B cell (primary cell): ENCODE data around the gene FILIP1. TPM values are rescaled to one million over a fixed set of nuclear protein-coding genes. Genes with fewer than 3 reads are reported as not detected.

ENCODE experiments used
- ATAC-seq: fragments of 200-7000 bp; cut with Tn5 transposase; one replicate; pipeline ENCODE4 v1.10.0; 2021; ENCODE audit warnings: low read depth, mild to moderate bottlenecking, moderate number of reproducible peaks, moderate library complexity
- CTCF ChIA-PET: fragments of 350-600 bp; sonication (Branson Sonifier 250); formaldehyde crosslinking; loops from one replicate; lab custom pipeline; 2021; ENCODE audit warnings: antibody characterized with exemption, inconsistent platforms; lab: Charles Lee
- POLR2A ChIA-PET: fragments of 350-600 bp; sonication (Branson Sonifier 250); formaldehyde crosslinking; loops from one replicate; lab custom pipeline; 2021; ENCODE audit warnings: antibody characterized with exemption; lab: Charles Lee
- DNase-seq: peaks from one replicate; pipeline ENCODE4 v3.0.0; 2013
- H2AFZ ChIP-seq: 2 replicates; pipeline ENCODE4 v1.6.1; 2012; ENCODE audit warnings: mild to moderate bottlenecking, low read depth, low read length; ENCODE audit not compliant: insufficient read depth, poor library complexity, severe bottlenecking
- H3K27ac ChIP-seq, 2 donors: 1 replicate in 1 of 2; 2 replicates in 1 of 2; pipeline ENCODE4 v1.5.1; 2012 to 2013; ENCODE audit warnings: low read length in 2 of 2, mild to moderate bottlenecking in 2 of 2, moderate library complexity in 1 of 2
- H3K27me3 ChIP-seq, 4 experiments: fragments of 200-600 bp in 1 of 4; sonication (generic) in 1 of 4; replicated peaks in 1 of 4; 1 replicate in 2 of 4; 2 replicates in 2 of 4; pipeline versions ENCODE4 v1.6.1 to v1.7.0; 2013 to 2016; ENCODE audit warnings: low read length in 3 of 4, mild to moderate bottlenecking in 2 of 4, mixed read lengths in 1 of 4, moderate library complexity in 1 of 4; ENCODE audit not compliant: insufficient read depth in 4 of 4, control insufficient read depth in 3 of 4; ENCODE audit errors: control extremely low read depth in 1 of 4
- H3K36me3 ChIP-seq, 2 experiments: replicated peaks in 1 of 2; 1 replicate in 1 of 2; 2 replicates in 1 of 2; pipeline versions ENCODE4 v1.6.1 to v1.7.1; 2013; ENCODE audit warnings: low read length in 1 of 2; ENCODE audit not compliant: insufficient read depth in 2 of 2, control insufficient read depth in 1 of 2; ENCODE audit errors: control extremely low read depth in 1 of 2, extremely low read depth in 1 of 2
- H3K4me1 ChIP-seq, 2 donors: fragments of 200-600 bp in 1 of 2; sonication (generic) in 1 of 2; 1 replicate in 1 of 2; 2 replicates in 1 of 2; pipeline versions ENCODE4 v1.5.1 to v1.6.1; 2013 to 2017; ENCODE audit warnings: low read length in 2 of 2; ENCODE audit not compliant: control insufficient read depth in 2 of 2, insufficient read depth in 2 of 2
- H3K4me2 ChIP-seq: replicated peaks from 2 replicates; pipeline ENCODE3; 2012; ENCODE audit warnings: mild to moderate bottlenecking, low read depth, low read length; ENCODE audit not compliant: poor library complexity, severe bottlenecking
- H3K4me3 ChIP-seq, 5 experiments: fragments of 200-600 bp in 1 of 5; sonication (generic) in 1 of 5; 1 replicate in 3 of 5; 2 replicates in 2 of 5; pipeline versions ENCODE4 v1.5.1 to v1.7.0; 2011 to 2016; ENCODE audit warnings: low read length in 4 of 5, mild to moderate bottlenecking in 4 of 5, low read depth in 2 of 5, control low read depth in 1 of 5, moderate library complexity in 1 of 5; ENCODE audit not compliant: insufficient read depth in 1 of 5; ENCODE audit errors: control extremely low read depth in 1 of 5, extremely low read depth in 1 of 5
- H3K79me2 ChIP-seq: fragments of 200-600 bp; sonication (generic); one replicate; pipeline ENCODE4 v1.6.0; 2016; ENCODE audit warnings: low read length; ENCODE audit not compliant: control insufficient read depth, insufficient read depth
- H3K9ac ChIP-seq: fragments of 200-600 bp; sonication (generic); 2 replicates; pipeline ENCODE4 v1.6.1; 2017; ENCODE audit warnings: mild to moderate bottlenecking, low read length, moderate library complexity
- H3K9me3 ChIP-seq, 3 donors: one replicate each; pipeline versions ENCODE4 v1.6.1 to v1.7.1; 2013; ENCODE audit warnings: low read length in 2 of 3; ENCODE audit not compliant: control insufficient read depth in 2 of 3, insufficient read depth in 1 of 3; ENCODE audit errors: control extremely low read depth in 1 of 3
- H4K20me1 ChIP-seq: 2 replicates; pipeline ENCODE4 v1.6.0; 2012; ENCODE audit warnings: mild to moderate bottlenecking, low read length; ENCODE audit not compliant: insufficient read depth, control insufficient read depth, poor library complexity, severe bottlenecking
- H3K27ac Mint-ChIP-seq: one replicate; pipeline ENCODE4 v1.8.0; 2021; ENCODE audit warnings: mixed read lengths
- H3K27me3 Mint-ChIP-seq: one replicate; pipeline ENCODE4 v1.8.0; 2021; ENCODE audit warnings: mixed read lengths
- H3K4me1 Mint-ChIP-seq: one replicate; pipeline ENCODE4 v1.8.0; 2021; ENCODE audit warnings: mixed read lengths
- H3K4me3 Mint-ChIP-seq: one replicate; pipeline ENCODE4 v1.8.0; 2021; ENCODE audit warnings: mixed read lengths
- H3K9me3 Mint-ChIP-seq: one replicate; pipeline ENCODE4 v1.8.0; 2022; ENCODE audit warnings: mixed read lengths; ENCODE audit not compliant: insufficient read depth
- EZH2 ChIP-seq: IDR thresholded peaks from 2 replicates; pipeline ENCODE4 v1.6.1; 2012; ENCODE audit warnings: borderline replicate concordance, low read depth, mild to moderate bottlenecking, moderate library complexity, low read length; ENCODE audit not compliant: insufficient read depth, poor library complexity, severe bottlenecking
- WGBS: methylation state at CpG from one replicate; pipeline ENCODE4 v1.1.5; 2013; ENCODE audit warnings: missing lambda C conversion rate; ENCODE audit not compliant: insufficient coverage; 5-methylcytosine and 5-hydroxymethylcytosine counted together
- intact Hi-C: fragments of 100-400 bp; cut with micrococcal nuclease; formaldehyde crosslinking; loops from one replicate; pipeline ENCODE4 v1.10.0; 2022
- polyA plus RNA-seq: library from polyadenylated mRNA; depleted of rRNA; stranded (reverse); fragments of >200 nt; gene quantifications from 2 replicates; pipeline ENCODE4 v1.2.3, GENCODE V29; 2012
- total RNA-seq, 2 donors: library from RNA; stranded (reverse); fragments of 120-200 nt in 1 of 2; gene quantifications; 1 replicate in 1 of 2; 2 replicates in 1 of 2; pipeline versions ENCODE4 v1.2.3 to v1.2.4, GENCODE V29; 2013 to 2022
- TF ChIP-seq, protein P1 (sequence below): fragments of 200-600 bp; IDR thresholded peaks from one replicate; pipeline ENCODE4 v1.8.0; 2022; ENCODE audit warnings: antibody characterized with exemption, mild to moderate bottlenecking

The FILIP1 gene
- total and polyA plus RNA-seq, 2 donors (not counting 1 experiment from before 2014, with no cell fraction given), result not detected

DNA sequence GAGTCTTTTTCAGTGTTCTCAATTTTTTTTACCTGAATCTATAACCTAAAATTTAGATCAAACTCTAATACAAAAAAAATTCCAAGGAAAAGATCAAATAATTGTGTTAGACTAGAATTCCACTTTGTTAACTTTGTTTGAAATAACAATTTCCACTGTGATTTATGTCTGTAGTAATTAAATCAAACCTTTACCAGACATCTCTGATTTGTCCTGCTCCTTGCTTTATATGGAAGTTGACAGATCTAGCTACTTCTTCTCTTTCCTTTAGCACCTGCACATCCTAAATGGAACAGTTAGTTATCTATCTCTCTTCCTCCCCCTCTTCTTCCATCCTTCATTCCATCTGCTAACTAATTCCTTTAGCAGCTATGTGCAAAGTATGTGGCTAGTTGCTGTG, 109.5 kb downstream of the FILIP1 start:
- Histone ChIP-seq H3K4me3 (no peak overlapping the region), H3K79me2 (no peaks in the 10 kb centered on the region), H4K20me1 (no peaks in the 10 kb centered on the region), H3K9me3 (no peaks in the 10 kb centered on the region), H3K4me2 (no peak overlapping the region), H2AFZ (no peak overlapping the region), H3K36me3 (no peaks in the 10 kb centered on the region), H3K27me3 (no peaks in the 10 kb centered on the region), H3K4me1 (no peaks in the 10 kb centered on the region), H3K9ac (no peak overlapping the region), H3K27ac (no peak overlapping the region)
- TF ChIP-seq EZH2, result no peak
- TF ChIP-seq, protein P1, sequence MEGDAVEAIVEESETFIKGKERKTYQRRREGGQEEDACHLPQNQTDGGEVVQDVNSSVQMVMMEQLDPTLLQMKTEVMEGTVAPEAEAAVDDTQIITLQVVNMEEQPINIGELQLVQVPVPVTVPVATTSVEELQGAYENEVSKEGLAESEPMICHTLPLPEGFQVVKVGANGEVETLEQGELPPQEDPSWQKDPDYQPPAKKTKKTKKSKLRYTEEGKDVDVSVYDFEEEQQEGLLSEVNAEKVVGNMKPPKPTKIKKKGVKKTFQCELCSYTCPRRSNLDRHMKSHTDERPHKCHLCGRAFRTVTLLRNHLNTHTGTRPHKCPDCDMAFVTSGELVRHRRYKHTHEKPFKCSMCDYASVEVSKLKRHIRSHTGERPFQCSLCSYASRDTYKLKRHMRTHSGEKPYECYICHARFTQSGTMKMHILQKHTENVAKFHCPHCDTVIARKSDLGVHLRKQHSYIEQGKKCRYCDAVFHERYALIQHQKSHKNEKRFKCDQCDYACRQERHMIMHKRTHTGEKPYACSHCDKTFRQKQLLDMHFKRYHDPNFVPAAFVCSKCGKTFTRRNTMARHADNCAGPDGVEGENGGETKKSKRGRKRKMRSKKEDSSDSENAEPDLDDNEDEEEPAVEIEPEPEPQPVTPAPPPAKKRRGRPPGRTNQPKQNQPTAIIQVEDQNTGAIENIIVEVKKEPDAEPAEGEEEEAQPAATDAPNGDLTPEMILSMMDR, result no peak
- Mint-ChIP-seq H3K27me3 (peaks cover 4% of the 10 kb centered on the region), H3K27ac (no peak overlapping the region), H3K4me3 (no peak overlapping the region), H3K9me3 (no peaks in the 10 kb centered on the region), H3K4me1 (no peaks in the 10 kb centered on the region)
- no peak for ATAC-seq
- intact Hi-C loops, result no loop called here
- DNase-seq, result no peak
- POLR2A ChIA-PET, result no interaction called here
- CTCF ChIA-PET, result interaction anchor here (0.7 kb wide), 1 partner anchor 1441 kb away, joined by 3 read pairs; no protein-coding TSS in a partner anchor

DNA sequence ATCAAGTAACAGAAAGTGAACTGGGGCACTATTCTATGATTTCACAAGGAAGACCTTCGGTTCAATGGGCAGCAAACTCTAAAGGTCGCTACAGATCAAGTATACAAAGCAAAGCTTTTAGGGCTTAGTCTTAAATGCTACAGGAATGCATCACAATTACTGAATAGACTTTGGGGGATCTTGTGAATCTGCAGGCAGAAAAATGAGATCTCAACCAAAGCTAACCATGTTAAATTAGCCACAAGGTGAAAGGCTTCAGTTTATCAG, 111.0 kb downstream of the FILIP1 start:
- no peak for ATAC-seq
- DNase-seq, result no peak
- Histone ChIP-seq H3K27me3 (no peaks in the 10 kb centered on the region), H3K9ac (no peak overlapping the region), H3K36me3 (no peaks in the 10 kb centered on the region), H3K27ac (no peak overlapping the region), H3K4me2 (no peak overlapping the region), H2AFZ (no peak overlapping the region), H3K79me2 (no peaks in the 10 kb centered on the region), H3K9me3 (no peaks in the 10 kb centered on the region), H3K4me1 (no peaks in the 10 kb centered on the region), H4K20me1 (no peaks in the 10 kb centered on the region), H3K4me3 (no peak overlapping the region)
- CTCF ChIA-PET, result no interaction called here
- POLR2A ChIA-PET, result no interaction called here
- H3K4me1 Mint-ChIP-seq, result no peaks in the 10 kb centered on the region
- H3K27me3 Mint-ChIP-seq, result peaks cover 4% of the 10 kb centered on the region
- H3K9me3 Mint-ChIP-seq, result no peaks in the 10 kb centered on the region
- WGBS, result 83% methylated on average over 1 of the region's 2 CpGs
- intact Hi-C loops, result no loop called here
- no peak overlapping the region for H3K27ac Mint-ChIP-seq
- TF ChIP-seq, protein P1, result no peak
- TF ChIP-seq EZH2, result no peak
- H3K4me3 Mint-ChIP-seq, result no peak overlapping the region
